AG10803 (cell line): ENCODE measurements around the gene XPOT.

Experiments
- DNase-seq: peaks from one replicate; pipeline ENCODE4 v3.0.0; 2010; ENCODE audit warnings: low read depth
- H3K4me3 ChIP-seq: 2 replicates; pipeline ENCODE4 v1.5.1; 2011; ENCODE audit warnings: mild to moderate bottlenecking, low read length, control low read depth
- TF ChIP-seq, protein P1 (sequence below): conservative IDR thresholded peaks from 2 replicates; pipeline ENCODE4 v1.5.1; 2011; ENCODE audit warnings: mild to moderate bottlenecking, low read length, control low read depth, inconsistent platforms

Gene XPOT

DNA sequence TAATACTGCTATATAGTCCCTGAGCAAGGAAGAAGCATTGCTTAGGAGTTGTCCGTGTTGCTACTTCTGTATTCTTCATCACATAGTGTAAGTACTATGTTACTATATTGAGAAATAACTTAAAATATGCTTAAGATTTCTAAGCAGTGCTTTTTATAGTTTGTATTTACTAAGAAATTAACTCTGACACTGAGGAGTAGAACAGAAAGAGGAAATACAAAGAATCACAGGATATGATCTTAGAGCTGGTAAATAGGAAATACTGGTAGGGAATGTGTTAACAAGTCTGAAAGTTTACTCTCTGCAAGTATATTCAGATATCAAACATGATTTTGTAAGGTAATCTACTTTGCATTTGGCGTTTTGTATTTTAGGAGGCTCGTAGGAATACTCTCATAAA is 15.5 kb downstream of the XPOT start:
- no peak overlapping the region for H3K4me3 ChIP-seq
- DNase-seq, result no peak
- TF ChIP-seq, protein P1, sequence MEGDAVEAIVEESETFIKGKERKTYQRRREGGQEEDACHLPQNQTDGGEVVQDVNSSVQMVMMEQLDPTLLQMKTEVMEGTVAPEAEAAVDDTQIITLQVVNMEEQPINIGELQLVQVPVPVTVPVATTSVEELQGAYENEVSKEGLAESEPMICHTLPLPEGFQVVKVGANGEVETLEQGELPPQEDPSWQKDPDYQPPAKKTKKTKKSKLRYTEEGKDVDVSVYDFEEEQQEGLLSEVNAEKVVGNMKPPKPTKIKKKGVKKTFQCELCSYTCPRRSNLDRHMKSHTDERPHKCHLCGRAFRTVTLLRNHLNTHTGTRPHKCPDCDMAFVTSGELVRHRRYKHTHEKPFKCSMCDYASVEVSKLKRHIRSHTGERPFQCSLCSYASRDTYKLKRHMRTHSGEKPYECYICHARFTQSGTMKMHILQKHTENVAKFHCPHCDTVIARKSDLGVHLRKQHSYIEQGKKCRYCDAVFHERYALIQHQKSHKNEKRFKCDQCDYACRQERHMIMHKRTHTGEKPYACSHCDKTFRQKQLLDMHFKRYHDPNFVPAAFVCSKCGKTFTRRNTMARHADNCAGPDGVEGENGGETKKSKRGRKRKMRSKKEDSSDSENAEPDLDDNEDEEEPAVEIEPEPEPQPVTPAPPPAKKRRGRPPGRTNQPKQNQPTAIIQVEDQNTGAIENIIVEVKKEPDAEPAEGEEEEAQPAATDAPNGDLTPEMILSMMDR, result no peak

DNA sequence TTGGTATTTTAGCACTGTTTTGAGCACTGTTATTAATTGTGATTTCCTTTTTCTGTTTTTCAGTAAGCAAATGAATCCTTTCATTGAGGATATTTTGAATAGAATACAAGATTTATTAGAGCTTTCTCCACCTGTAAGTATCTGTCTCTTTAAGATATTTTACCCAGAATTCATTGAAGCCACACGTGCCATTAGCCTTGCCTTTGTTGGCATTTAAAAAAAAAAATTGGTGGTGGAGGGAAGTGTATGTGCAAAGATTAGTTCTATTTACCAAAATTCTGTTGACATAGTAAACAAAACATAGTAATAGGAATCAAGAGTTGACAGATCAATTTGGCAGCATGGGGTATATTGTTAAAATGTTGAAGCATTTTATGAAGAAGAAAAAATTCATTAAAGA is 23.8 kb downstream of the XPOT start:
- DNase-seq, result no peak

DNA sequence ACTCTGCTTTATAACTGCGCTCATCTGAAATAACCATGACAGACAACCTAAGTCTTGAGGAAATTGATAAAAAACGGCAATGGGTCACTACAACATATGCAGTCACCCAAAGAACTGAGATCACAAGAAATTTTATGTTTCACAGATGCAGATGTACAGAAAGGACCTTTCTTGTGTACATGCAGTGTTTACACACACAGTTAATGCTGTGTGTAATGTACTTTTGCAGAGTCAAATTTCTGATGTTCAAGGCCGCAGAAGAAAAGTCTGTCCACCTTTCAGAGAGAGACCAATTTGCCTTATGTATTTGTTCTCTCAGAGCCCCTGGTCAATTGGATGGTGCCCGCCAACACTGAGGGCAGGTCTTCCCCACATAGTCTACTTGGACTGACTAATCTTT is 24.8 kb downstream of the XPOT start:
- TF ChIP-seq, protein P1, result no peak
- no peak for DNase-seq
- no peak overlapping the region for H3K4me3 ChIP-seq

More for the DNA sequence above, 23.8 kb downstream of the XPOT start:
- no peak overlapping the region for H3K4me3 ChIP-seq
- TF ChIP-seq, protein P1, result no peak

DNA sequence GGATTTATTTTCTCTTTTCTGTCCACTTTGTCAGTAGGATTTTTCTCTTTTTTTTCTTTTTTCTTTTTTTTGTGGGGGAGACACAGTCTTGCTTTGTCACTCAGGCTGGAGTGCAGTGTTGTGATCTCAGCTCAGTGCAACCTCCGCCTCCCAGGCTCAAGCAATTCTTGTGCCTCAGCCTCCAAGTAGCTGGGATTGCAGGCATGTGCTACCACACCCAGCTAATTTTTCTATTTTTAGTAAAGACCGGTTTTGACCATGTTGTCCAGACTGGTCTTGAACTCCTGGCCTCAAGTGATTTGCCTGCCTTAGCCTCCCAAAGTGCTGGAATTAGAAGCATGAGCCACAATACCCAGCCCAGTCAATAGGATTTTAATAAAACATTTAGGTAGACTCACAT is 26.7 kb downstream of the XPOT start:
- TF ChIP-seq, protein P1, result no peak
- DNase-seq, result no peak
- no peak overlapping the region for H3K4me3 ChIP-seq

DNA sequence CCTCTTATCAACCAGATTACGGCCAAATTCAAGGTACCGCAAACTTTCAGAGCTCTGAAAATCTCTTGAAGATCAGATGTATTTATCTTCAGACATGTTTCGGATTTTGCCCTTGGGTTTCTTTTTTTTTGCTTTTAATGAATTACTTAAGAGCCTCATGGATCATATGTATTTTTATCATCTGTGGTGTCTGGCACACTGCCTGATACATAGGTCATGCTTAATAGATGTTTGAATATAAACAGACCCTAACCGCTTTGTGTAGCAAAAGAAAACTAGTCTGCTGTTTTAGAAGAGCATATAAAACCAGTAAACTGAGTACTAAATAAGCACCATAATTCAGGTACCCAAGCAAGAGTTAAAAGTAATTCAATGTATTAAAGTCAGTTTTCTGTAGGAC is 27.6 kb downstream of the XPOT start:
- TF ChIP-seq, protein P1, result no peak
- H3K4me3 ChIP-seq, result no peak overlapping the region
- no peak for DNase-seq

DNA sequence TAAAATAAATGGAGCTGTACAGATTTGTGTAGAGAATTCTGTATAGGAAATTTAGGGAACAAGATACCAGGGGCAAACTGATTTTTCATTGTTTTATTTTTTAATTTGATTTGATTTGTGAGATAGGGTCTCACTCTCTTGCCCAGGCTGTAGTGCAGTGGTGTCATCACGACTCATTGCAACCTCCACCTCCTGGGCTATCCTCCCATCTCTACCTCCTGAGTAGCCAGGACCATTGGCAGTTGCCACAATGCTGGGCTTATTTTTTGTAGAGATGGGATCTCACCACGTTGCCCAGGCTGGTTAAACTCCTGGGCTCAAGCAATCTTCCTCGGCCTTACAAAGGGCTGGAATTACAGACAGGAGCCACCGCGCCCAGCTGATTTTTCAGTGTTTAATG is 29.7 kb downstream of the XPOT start:
- no peak for DNase-seq
- TF ChIP-seq, protein P1, result no peak
- no peak overlapping the region for H3K4me3 ChIP-seq

DNA sequence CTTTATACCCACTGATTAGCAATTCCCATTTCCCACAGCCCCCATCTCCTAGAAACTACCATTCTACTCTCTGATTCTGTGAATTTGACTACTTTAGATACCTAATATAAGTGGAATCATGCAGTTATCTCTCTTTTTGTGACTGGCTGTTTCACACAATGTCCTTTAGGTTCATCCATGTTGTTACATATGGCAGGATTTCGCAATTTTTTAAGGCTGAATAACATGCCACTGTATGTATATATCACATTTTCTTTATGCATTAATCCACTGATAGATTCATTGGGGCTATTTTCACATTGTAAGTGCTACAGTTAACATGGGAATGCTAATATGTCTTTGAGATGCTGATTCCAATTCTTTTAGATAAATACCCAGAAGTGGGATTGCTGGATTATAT is 35.9 kb downstream of the XPOT start:
- TF ChIP-seq, protein P1, result no peak
- DNase-seq, result no peak
- no peak overlapping the region for H3K4me3 ChIP-seq
